HepG2 (cell line): ENCODE measurements around the gene TRIM31. TPM values are rescaled to one million over a fixed set of nuclear protein-coding genes. Genes with fewer than 3 reads are reported as not detected.
A peak's percentile ranks its signal among the peaks of the same experiment; 100 is the strongest.

Experiments
- ATAC-seq: fragments of 200-7000 bp; cut with Tn5 transposase; 3 replicates; pipeline ENCODE4 v1.9.1; 2020; ENCODE audit warnings: mild to moderate bottlenecking, moderate library complexity
- BruUV-seq: library from RNA; stranded (reverse); fragments of 400-500 nt; replicated peaks from 2 replicates; lab custom pipeline; 2021; lab: Mats Ljungman, UMichigan
- CTCF ChIA-PET: fragments of 300-600 bp; formaldehyde crosslinking; extraction: SDS; loops from one replicate; lab custom pipeline; 2021; ENCODE audit warnings: low total read pairs, inconsistent platforms, low intra/inter-chr PET ratio; lab: Yijun Ruan, JAX
- POLR2A ChIA-PET: fragments of 350-600 bp; sonication (Branson Sonifier 250); formaldehyde crosslinking; loops from one replicate; lab custom pipeline; 2020; ENCODE audit warnings: antibody characterized with exemption, inconsistent platforms; lab: Yijun Ruan, JAX
- DNase-seq: peaks from one replicate; pipeline ENCODE4 v3.0.0-alpha.2; 2015; ENCODE audit warnings: low spot score
- FAIRE-seq: peaks from 3 replicates; lab custom pipeline; 2011; peaks lifted over from hg19 to GRCh38; lab: Jason Lieb, UNC
- H2AFZ ChIP-seq: one replicate; pipeline ENCODE4 v1.6.1; 2011; ENCODE audit warnings: low read length, inconsistent platforms
- H3K27ac ChIP-seq: fragments of 300-600 bp; 3 replicates; pipeline ENCODE4 v1.8.0; 2011; ENCODE audit warnings: mixed run types, mild to moderate bottlenecking, mixed read lengths, low read length, inconsistent platforms; ENCODE audit not compliant: insufficient read depth; ENCODE audit errors: extremely low read length
- H3K27me3 ChIP-seq, 2 experiments: fragments of 200-600 bp in 1 of 2; 2 replicates in 1 of 2; 3 replicates in 1 of 2; pipeline versions ENCODE4 v1.6.0 to v1.8.0; 2011; ENCODE audit warnings: low read length in 2 of 2, mild to moderate bottlenecking in 2 of 2, moderate library complexity in 2 of 2, inconsistent platforms in 1 of 2; ENCODE audit not compliant: insufficient read depth in 2 of 2, control insufficient read depth in 1 of 2
- H3K36me3 ChIP-seq, 2 experiments: fragments of 200-600 bp in 1 of 2; replicated peaks in 1 of 2; 2 replicates in 1 of 2; 3 replicates in 1 of 2; pipeline versions ENCODE4 v1.5.1 to v1.8.0; 2011; ENCODE audit warnings: low read length in 2 of 2, inconsistent platforms in 1 of 2; ENCODE audit not compliant: insufficient read depth in 2 of 2, control insufficient read depth in 1 of 2
- H3K4me1 ChIP-seq: 2 replicates; pipeline ENCODE4 v1.5.1; 2012; ENCODE audit warnings: low read length, inconsistent platforms; ENCODE audit not compliant: insufficient read depth
- H3K4me2 ChIP-seq: 2 replicates; pipeline ENCODE4 v1.6.0; 2011; ENCODE audit warnings: low read depth, low read length, inconsistent platforms
- H3K4me3 ChIP-seq, 3 experiments: fragments of 200-600 bp in 1 of 3; sonication (generic), shearing (Covaris generic) in 1 of 3; replicated peaks in 1 of 3; 2 replicates each; pipeline ENCODE4 v1.5.1; 2011 to 2016; ENCODE audit warnings: low read length in 3 of 3, inconsistent platforms in 2 of 3, low read depth in 2 of 3, mild to moderate bottlenecking in 2 of 3, control low read depth in 1 of 3, mixed read lengths in 1 of 3; ENCODE audit not compliant: insufficient read depth in 1 of 3
- H3K79me2 ChIP-seq: one replicate; pipeline ENCODE4 v1.6.1; 2011; ENCODE audit warnings: low read length, inconsistent platforms; ENCODE audit not compliant: insufficient read depth
- H3K9ac ChIP-seq: 2 replicates; pipeline ENCODE4 v1.6.0; 2011; ENCODE audit warnings: mild to moderate bottlenecking, low read depth, low read length, inconsistent platforms; ENCODE audit not compliant: insufficient read depth
- H3K9me3 ChIP-seq: 2 replicates; pipeline ENCODE4 v1.5.1; 2012; ENCODE audit warnings: mild to moderate bottlenecking, low read length
- H4K20me1 ChIP-seq: 2 replicates; pipeline ENCODE4 v1.6.0; 2011; ENCODE audit warnings: inconsistent platforms, mild to moderate bottlenecking, low read length, moderate library complexity; ENCODE audit not compliant: insufficient read depth
- ATF7 ChIP-seq, 2 experiments: fragments of 450-650 bp in 1 of 2; sonication (generic) in 1 of 2; formaldehyde crosslinking in 1 of 2; IDR thresholded peaks; 2 replicates each; pipeline versions ENCODE4 v1.4.0 to v1.6.1; 2016 to 2020; ENCODE audit warnings: antibody characterized with exemption in 1 of 2, mild to moderate bottlenecking in 1 of 2, missing genetic modification reagents in 1 of 2
- CREB1 ChIP-seq, 2 experiments: fragments of 450-650 bp in 1 of 2; IDR thresholded peaks; 2 replicates each; pipeline ENCODE4 v1.6.1; 2016 to 2017; ENCODE audit warnings: control low read depth in 1 of 2, mild to moderate bottlenecking in 1 of 2, missing compliant biosample characterization in 1 of 2, missing genetic modification characterization in 1 of 2
- ETV5 ChIP-seq: IDR thresholded peaks from 2 replicates; pipeline ENCODE4 v1.6.1; 2018; ENCODE audit warnings: missing biosample characterization, missing genetic modification reagents, inconsistent platforms, borderline replicate concordance
- FOXC1 ChIP-seq: sonication (generic); formaldehyde crosslinking; IDR thresholded peaks from 2 replicates; pipeline ENCODE4 v1.8.0; 2022; ENCODE audit warnings: mild to moderate bottlenecking, missing genetic modification reagents, borderline replicate concordance
- HNF4A ChIP-seq: sonication (generic); formaldehyde crosslinking; IDR thresholded peaks from 2 replicates; pipeline ENCODE4 v1.4.0; 2020; ENCODE audit warnings: missing genetic modification reagents
- IRX3 ChIP-seq: sonication (generic); formaldehyde crosslinking; IDR thresholded peaks from 2 replicates; pipeline ENCODE4 v1.8.1; 2023; ENCODE audit warnings: mild to moderate bottlenecking, low read depth, missing genetic modification reagents, borderline replicate concordance
- ISL2 ChIP-seq: sonication (generic); formaldehyde crosslinking; IDR thresholded peaks from 2 replicates; pipeline ENCODE4 v1.5.0; 2020; ENCODE audit warnings: missing genetic modification reagents
- KAT8 ChIP-seq: IDR thresholded peaks from 2 replicates; pipeline ENCODE4 v1.6.1; 2016; ENCODE audit warnings: missing genetic modification reagents, missing compliant biosample characterization
- KDM2A ChIP-seq: sonication (generic); formaldehyde crosslinking; IDR thresholded peaks from 2 replicates; pipeline ENCODE4 v1.4.0; 2020; ENCODE audit warnings: low read depth, missing genetic modification reagents, borderline replicate concordance
- MEIS1 ChIP-seq: sonication (generic); formaldehyde crosslinking; IDR thresholded peaks from 2 replicates; pipeline ENCODE4 v1.9.0; 2021; ENCODE audit warnings: mild to moderate bottlenecking, missing genetic modification reagents, moderate library complexity, borderline replicate concordance
- RBM39 ChIP-seq: fragments of 200-400 bp; formaldehyde crosslinking; IDR thresholded peaks from one replicate; pipeline ENCODE4 v1.6.1; 2018; ENCODE audit warnings: antibody characterized with exemption, mild to moderate bottlenecking, low read depth, low read length; ENCODE audit not compliant: poor library complexity, severe bottlenecking
- REPIN1 ChIP-seq: sonication (generic); formaldehyde crosslinking; IDR thresholded peaks from 2 replicates; pipeline ENCODE4 v1.8.0; 2022; ENCODE audit warnings: missing genetic modification reagents, low read depth, mild to moderate bottlenecking, borderline replicate concordance
- SIN3A ChIP-seq: IDR thresholded peaks from 2 replicates; pipeline ENCODE4 v1.6.1; 2011; ENCODE audit warnings: low read depth, mild to moderate bottlenecking, control low read depth, low read length, borderline replicate concordance
- THAP11 ChIP-seq: IDR thresholded peaks from 2 replicates; pipeline ENCODE4 v1.6.1; 2016; ENCODE audit warnings: missing biosample characterization, missing genetic modification reagents
- ZNF34 ChIP-seq: sonication (generic); formaldehyde crosslinking; IDR thresholded peaks from 2 replicates; pipeline ENCODE4 v1.4.0; 2020; ENCODE audit warnings: mild to moderate bottlenecking, missing genetic modification reagents, borderline replicate concordance
- ZNF530 ChIP-seq: sonication (generic); formaldehyde crosslinking; IDR thresholded peaks from 2 replicates; pipeline ENCODE4 v1.5.0; 2020; ENCODE audit warnings: low read depth, mild to moderate bottlenecking, missing genetic modification reagents
- ZNF724P ChIP-seq: sonication (generic); formaldehyde crosslinking; IDR thresholded peaks from 2 replicates; pipeline ENCODE4 v1.8.0; 2022; ENCODE audit warnings: missing genetic modification reagents, borderline replicate concordance
- ZNF746 ChIP-seq: sonication (generic); formaldehyde crosslinking; IDR thresholded peaks from 2 replicates; pipeline ENCODE4 v1.8.0; 2022; ENCODE audit warnings: mild to moderate bottlenecking, missing genetic modification reagents
- WGBS: methylation state at CpG from one replicate; pipeline ENCODE4 v1.1.6; 2017; ENCODE audit warnings: low lambda C conversion rate; 5-methylcytosine and 5-hydroxymethylcytosine counted together
- in situ Hi-C: cut with HindIII; loops from 2 replicates; pipeline ENCODE4 v1.10.0; 2017; ENCODE audit warnings: low pct_unique_long_range_greater_than_20kb; ENCODE audit not compliant: extremely low pct_ligation_motif_present
- intact Hi-C: fragments of 100-400 bp; cut with micrococcal nuclease; formaldehyde crosslinking; loops from one replicate; pipeline ENCODE4 v1.10.0; 2022; ENCODE audit not compliant: unreplicated experiment
- polyA plus RNA-seq, 8 experiments: library from polyadenylated mRNA; depleted of rRNA in 3 of 8; stranded (reverse) in 7 of 8; unstranded in 1 of 8; fragments of >200 nt; fragmentation: Illumina TruSeq in 4 of 8; extraction: Trizol in 4 of 8; gene quantifications; 2 replicates each; pipeline versions ENCODE4 v1.2.1 to v1.2.3, GENCODE V29; 2011 to 2016; ENCODE audit warnings: low read depth in 4 of 8, missing spikeins in 1 of 8, mixed read lengths in 1 of 8; ENCODE audit not compliant: insufficient read depth in 1 of 8
- total RNA-seq, 5 experiments: library from RNA; depleted of rRNA; stranded (reverse); fragments of >200 nt; fragmentation: Illumina TruSeq; extraction: Trizol; gene quantifications; 2 replicates each; pipeline ENCODE4 v1.2.3, GENCODE V29; 2016; ENCODE audit warnings: low read depth in 1 of 5
- TF ChIP-seq, protein P1 (sequence below): sonication (generic); formaldehyde crosslinking; IDR thresholded peaks from 2 replicates; pipeline ENCODE4 v1.8.1; 2023; ENCODE audit warnings: mild to moderate bottlenecking, missing genetic modification reagents, borderline replicate concordance
- TF ChIP-seq, protein P2 (sequence below): sonication (generic); IDR thresholded peaks from 2 replicates; pipeline ENCODE4 v1.6.1; 2016; ENCODE audit warnings: low read depth, borderline replicate concordance
- TF ChIP-seq, protein P3 (sequence below): sonication (generic); formaldehyde crosslinking; IDR thresholded peaks from 2 replicates; pipeline ENCODE4 v1.9.0; 2022; ENCODE audit warnings: low read depth, missing genetic modification reagents

Gene TRIM31
- total and polyA plus RNA-seq, 2 of the 13 experiments (the other 11 are each of a cell fraction or from before 2014, with no cell fraction given): 0.13 to 0.51 TPM

DNA sequence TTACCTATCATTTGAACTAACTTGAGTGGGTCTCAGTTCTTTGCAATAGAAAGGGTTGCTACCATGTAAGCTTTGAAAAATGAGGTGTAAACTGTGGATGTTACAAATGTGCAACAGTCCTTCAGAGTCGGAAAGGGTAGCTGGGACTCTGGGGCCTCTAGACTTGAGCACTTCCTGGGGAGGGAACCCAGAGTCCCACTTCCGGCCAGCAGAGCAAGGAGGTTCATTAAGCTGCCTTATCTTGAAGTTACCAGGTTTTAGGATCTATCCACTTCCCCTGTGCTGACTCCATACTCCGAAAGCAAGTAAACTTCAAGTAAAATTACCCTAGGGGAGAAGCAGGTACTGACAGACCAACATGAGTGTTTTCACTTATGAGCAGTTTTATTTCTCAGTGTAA is 38.7 kb upstream of the TRIM31 start (continued):
- TF ChIP-seq KDM2A: no peak
- TF ChIP-seq, protein P1, sequence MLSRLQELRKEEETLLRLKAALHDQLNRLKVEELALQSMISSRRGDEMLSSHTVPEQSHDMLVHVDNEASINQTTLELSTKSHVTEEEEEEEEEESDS (CRISPR knock-in tag): no peak
- TF ChIP-seq ETV5 (CRISPR knock-in tag): no peak
- no peak for TF ChIP-seq KAT8
- no peak for TF ChIP-seq THAP11 (CRISPR knock-in tag)
- TF ChIP-seq MEIS1 (CRISPR knock-in tag): no peak
- TF ChIP-seq ZNF530 (CRISPR knock-in tag): no peak
- no peak for TF ChIP-seq REPIN1 (CRISPR knock-in tag)
- no peak for TF ChIP-seq FOXC1 (CRISPR knock-in tag)
- TF ChIP-seq ZNF34: no peak

DNA sequence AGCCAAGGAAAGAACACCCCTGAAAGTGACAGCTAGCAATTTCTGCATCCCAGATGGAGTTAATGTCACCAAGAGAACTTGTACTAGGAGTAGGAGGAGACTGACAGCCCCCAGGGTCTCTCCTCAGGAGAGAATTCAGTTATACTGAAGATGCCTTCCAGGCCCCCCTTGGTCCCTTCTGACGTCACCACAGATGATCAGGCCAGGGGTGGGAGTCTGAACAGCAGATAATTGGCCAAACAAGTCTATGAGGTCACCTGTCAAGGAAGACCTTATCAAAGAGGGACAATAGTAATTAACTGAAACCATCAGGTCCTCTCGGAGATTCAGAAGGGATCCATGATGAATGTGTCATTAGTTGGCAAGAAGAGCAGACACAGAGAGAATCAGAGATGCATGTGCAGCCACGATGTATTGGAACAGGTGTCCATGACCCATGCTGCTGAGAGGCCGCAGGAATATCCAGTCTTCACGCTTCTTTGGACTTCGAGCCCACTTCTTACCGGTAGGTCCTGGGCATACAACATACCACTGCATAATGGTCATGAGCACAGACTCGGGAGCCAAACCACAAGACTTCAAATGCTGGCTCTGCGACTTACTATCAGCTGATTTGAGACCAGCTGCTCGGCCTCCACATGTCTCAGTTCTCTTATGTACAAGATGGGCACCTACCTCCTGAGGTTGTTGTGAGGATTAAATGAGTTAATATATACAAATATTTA is 37.9 kb upstream of the TRIM31 start:
- 30% methylated on average over 10 of the region's 10 CpGs for WGBS
- H3K36me3 ChIP-seq: no peaks in the 10 kb centered on the region
- H3K4me2 ChIP-seq: peak overlapping the region; percentile 19; the same call in 1 of the 2 replicates
- H3K4me3 ChIP-seq: no peak overlapping the region
- H2AFZ ChIP-seq: no peak overlapping the region
- no peaks in the 10 kb centered on the region for H3K79me2 ChIP-seq
- peaks cover 59% of the 10 kb centered on the region for H3K4me1 ChIP-seq
- intact Hi-C loops (no loop called here), in situ Hi-C loops (no loop called here)
- no peak overlapping the region for H3K9ac ChIP-seq
- CTCF ChIA-PET: no interaction called here
- BruUV-seq: no TSS peak
- DNase-seq (no peak), ATAC-seq (no peak), FAIRE-seq (peak; percentile 34)
- H3K27ac ChIP-seq: no peak overlapping the region
- POLR2A ChIA-PET: interaction anchor here (1.1 to 1.7 kb wide), 3 partner anchors 16 to 38 kb away, joined by 3 to 5 read pairs (median 3); partner anchors contain the start of gene TRIM31
- no peaks in the 10 kb centered on the region for H4K20me1 ChIP-seq
- no peaks in the 10 kb centered on the region for H3K9me3 ChIP-seq
- no peaks in the 10 kb centered on the region; a peak in 1 of 5 replicates for H3K27me3 ChIP-seq
- TF ChIP-seq IRX3 (no peak), ZNF746 (CRISPR knock-in tag) (no peak), ATF7 (IDR thresholded peaks at IDR 0.05) (peak; percentile 71), ATF7 (CRISPR knock-in tag; IDR thresholded peaks at IDR 0.05) (no peak), CREB1 (IDR thresholded peaks at IDR 0.05) (peak; percentile 92), CREB1 (CRISPR knock-in tag; IDR thresholded peaks at IDR 0.05) (no peak), RBM39 (no peak), ZNF724P (CRISPR knock-in tag) (no peak), SIN3A (no peak), HNF4A (CRISPR knock-in tag) (0 out of 2 replicates have a peak, but pooled peaks have one; percentile 30), ISL2 (CRISPR knock-in tag) (no peak)
- TF ChIP-seq, protein P2, sequence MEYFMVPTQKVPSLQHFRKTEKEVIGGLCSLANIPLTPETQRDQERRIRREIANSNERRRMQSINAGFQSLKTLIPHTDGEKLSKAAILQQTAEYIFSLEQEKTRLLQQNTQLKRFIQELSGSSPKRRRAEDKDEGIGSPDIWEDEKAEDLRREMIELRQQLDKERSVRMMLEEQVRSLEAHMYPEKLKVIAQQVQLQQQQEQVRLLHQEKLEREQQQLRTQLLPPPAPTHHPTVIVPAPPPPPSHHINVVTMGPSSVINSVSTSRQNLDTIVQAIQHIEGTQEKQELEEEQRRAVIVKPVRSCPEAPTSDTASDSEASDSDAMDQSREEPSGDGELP: peak; percentile 29; the same call in 1 of the 2 replicates
- TF ChIP-seq, protein P3, sequence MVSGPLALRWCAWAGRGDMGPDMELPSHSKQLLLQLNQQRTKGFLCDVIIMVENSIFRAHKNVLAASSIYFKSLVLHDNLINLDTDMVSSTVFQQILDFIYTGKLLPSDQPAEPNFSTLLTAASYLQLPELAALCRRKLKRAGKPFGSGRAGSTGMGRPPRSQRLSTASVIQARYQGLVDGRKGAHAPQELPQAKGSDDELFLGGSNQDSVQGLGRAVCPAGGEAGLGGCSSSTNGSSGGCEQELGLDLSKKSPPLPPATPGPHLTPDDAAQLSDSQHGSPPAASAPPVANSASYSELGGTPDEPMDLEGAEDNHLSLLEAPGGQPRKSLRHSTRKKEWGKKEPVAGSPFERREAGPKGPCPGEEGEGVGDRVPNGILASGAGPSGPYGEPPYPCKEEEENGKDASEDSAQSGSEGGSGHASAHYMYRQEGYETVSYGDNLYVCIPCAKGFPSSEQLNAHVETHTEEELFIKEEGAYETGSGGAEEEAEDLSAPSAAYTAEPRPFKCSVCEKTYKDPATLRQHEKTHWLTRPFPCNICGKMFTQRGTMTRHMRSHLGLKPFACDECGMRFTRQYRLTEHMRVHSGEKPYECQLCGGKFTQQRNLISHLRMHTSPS (CRISPR knock-in tag): no peak
